Fibroblast of skin of right quadriceps (primary cell): ENCODE results near the gene KEAP1.

Source experiments
- DNase-seq: peaks from one replicate; pipeline ENCODE4 v3.0.0-alpha.2; 2013

Gene KEAP1

DNA sequence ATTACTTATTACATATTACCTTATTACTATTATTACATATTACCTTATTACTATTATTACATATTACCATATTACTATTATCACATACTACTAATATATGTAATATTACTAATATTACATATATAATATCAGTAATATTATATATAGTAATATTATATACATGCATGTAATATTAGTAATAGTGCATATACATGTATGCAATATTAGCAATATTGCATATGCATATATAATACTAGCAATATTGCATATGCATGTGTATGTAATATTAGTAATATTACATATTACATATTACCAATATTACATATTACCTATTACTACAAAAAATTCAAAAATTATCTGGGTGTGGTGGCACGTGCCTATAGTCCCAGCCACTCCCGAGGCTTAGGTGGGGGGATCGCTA, 60.5 kb downstream of the KEAP1 start:
- DNase-seq, result no peak

DNA sequence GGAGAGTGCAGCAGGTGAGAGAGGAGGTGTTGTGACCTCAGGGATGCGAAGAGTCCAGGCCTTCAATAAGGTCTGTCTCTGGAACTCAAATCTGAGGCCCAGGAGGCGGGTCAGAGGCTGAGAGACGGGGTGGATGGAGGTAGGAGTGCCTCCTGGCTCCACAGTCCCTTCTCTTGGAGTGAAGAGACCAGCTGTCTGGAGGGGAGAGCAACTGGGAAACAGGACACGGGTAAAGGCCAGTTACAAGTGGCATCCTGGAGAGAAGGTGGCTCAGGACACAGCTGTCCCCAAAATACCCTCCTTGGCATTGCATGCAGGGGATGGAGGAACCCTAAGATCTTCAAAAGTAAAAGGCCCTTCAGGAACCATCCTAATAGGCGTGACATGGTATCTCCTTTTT, 63.6 kb downstream of the KEAP1 start:
- DNase-seq, result no peak
